GM20000 (cell line): ENCODE results near the gene METTL13.
A peak's percentile ranks its signal among the peaks of the same experiment; 100 is the strongest.
"Not testable (repeated sequence)": the region's sequence is repeated elsewhere in the genome, so short reads cannot be mapped to it uniquely, and the experiment has no call there.

ENCODE experiments used
- DNase-seq: peaks from one replicate; pipeline ENCODE4 v3.0.0; 2012; ENCODE audit warnings: low spot score
- CTCF ChIP-seq: IDR thresholded peaks from 2 replicates; pipeline ENCODE4 v1.5.1; 2012; ENCODE audit warnings: mild to moderate bottlenecking, control low read depth; ENCODE audit errors: extremely low read depth, missing control alignments

METTL13 gene

GRCh38 chr1:171796592-171796991 lies 15.1 kb downstream of the METTL13 start:
- TF ChIP-seq CTCF: no peak
- no peak for DNase-seq

- DNase-seq: no peak
- no peak for TF ChIP-seq CTCF
These were observed 16.9 kb downstream of the METTL13 start for GRCh38 chr1:171798311-171798710.

- no peak for DNase-seq
- no peak for TF ChIP-seq CTCF
These were observed 17.3 kb downstream of the METTL13 start for GRCh38 chr1:171798765-171799164.

GRCh38 chr1:171799166-171799565 lies 17.7 kb downstream of the METTL13 start:
- no peak for DNase-seq
- TF ChIP-seq CTCF: no peak

GRCh38 chr1:171799698-171800097 lies 18.2 kb downstream of the METTL13 start:
- DNase-seq: not testable (repeated sequence)

- no peak for TF ChIP-seq CTCF
- no peak for DNase-seq
These were observed 18.9 kb downstream of the METTL13 start for GRCh38 chr1:171800342-171800741.

- no peak for TF ChIP-seq CTCF
These were observed 19.4 kb downstream of the METTL13 start for GRCh38 chr1:171800851-171801250.

GRCh38 chr1:171801487-171801891 lies 20.0 kb downstream of the METTL13 start:
- DNase-seq: peak; percentile 49
- peak; percentile 28 for TF ChIP-seq CTCF

More at GRCh38 chr1:171800851-171801250, 19.4 kb downstream of the METTL13 start:
- DNase-seq: no peak
